HG02840 (cell line): ENCODE data around the gene TMUB1.

Source experiments
- ATAC-seq: cut with Tn5 transposase; IDR thresholded peaks from one replicate; pipeline ENCODE4 v1.9.1; 2021; ENCODE audit warnings: mild to moderate bottlenecking, moderate library complexity, moderate number of reproducible peaks; ENCODE audit not compliant: unreplicated experiment, low FRiP score

TMUB1 gene

GRCh38 chr7:151071032-151071866 is 12.0 kb downstream of the TMUB1 start:
- no peak for ATAC-seq

GRCh38 chr7:151070574-151070960 is 12.7 kb downstream of the TMUB1 start:
- no peak for ATAC-seq

GRCh38 chr7:151069841-151070573 is 13.3 kb downstream of the TMUB1 start:
- ATAC-seq = no peak

GRCh38 chr7:151068069-151068773 is 15.1 kb downstream of the TMUB1 start:
- ATAC-seq = no peak

- no peak for ATAC-seq
Measured at GRCh38 chr7:151066273-151066974, 16.9 kb downstream of the TMUB1 start.

GRCh38 chr7:151065516-151065915 is 17.8 kb downstream of the TMUB1 start:
- ATAC-seq = no peak

GRCh38 chr7:151064993-151065392 is 18.3 kb downstream of the TMUB1 start:
- no peak for ATAC-seq

GRCh38 chr7:151064454-151064853 is 18.8 kb downstream of the TMUB1 start:
- ATAC-seq = no peak

- no peak for ATAC-seq
Measured at GRCh38 chr7:151063212-151063561, 20.1 kb downstream of the TMUB1 start.

- no peak for ATAC-seq
Measured at GRCh38 chr7:151062399-151063211, 20.7 kb downstream of the TMUB1 start.

GRCh38 chr7:151062111-151062398 is 21.2 kb downstream of the TMUB1 start:
- no peak for ATAC-seq

GRCh38 chr7:151061213-151062110 is 21.8 kb downstream of the TMUB1 start:
- no peak for ATAC-seq

GRCh38 chr7:151060416-151061212 is 22.7 kb downstream of the TMUB1 start:
- ATAC-seq = no peak

- ATAC-seq = no peak
Measured at GRCh38 chr7:151060113-151060415, 23.2 kb downstream of the TMUB1 start.

- ATAC-seq = peak; percentile 30
Measured at GRCh38 chr7:151059367-151060112, 23.8 kb downstream of the TMUB1 start, which contains the start of gene SLC4A2. SLC4A2 (plus strand) TSS chr7:151059589; CDS start chr7:151061988, 2,399 bp downstream.

- no peak for ATAC-seq
Measured at GRCh38 chr7:151058781-151059366, 24.4 kb downstream of the TMUB1 start.
